GM11168 (cell line): ENCODE data around the gene KCNIP4.

ENCODE experiments used
- in situ Hi-C: fragments of 300-500 bp; cut with MboI; formaldehyde crosslinking; loops from one replicate; pipeline ENCODE4 v1.12.0; 2022; ENCODE audit warnings: low sequenced_read_pairs; ENCODE audit not compliant: unreplicated experiment

The KCNIP4 gene

GRCh38 chr4:21290562-21290961 is 658.0 kb downstream of the KCNIP4 start:
- in situ Hi-C loops, result no loop called here

DNA sequence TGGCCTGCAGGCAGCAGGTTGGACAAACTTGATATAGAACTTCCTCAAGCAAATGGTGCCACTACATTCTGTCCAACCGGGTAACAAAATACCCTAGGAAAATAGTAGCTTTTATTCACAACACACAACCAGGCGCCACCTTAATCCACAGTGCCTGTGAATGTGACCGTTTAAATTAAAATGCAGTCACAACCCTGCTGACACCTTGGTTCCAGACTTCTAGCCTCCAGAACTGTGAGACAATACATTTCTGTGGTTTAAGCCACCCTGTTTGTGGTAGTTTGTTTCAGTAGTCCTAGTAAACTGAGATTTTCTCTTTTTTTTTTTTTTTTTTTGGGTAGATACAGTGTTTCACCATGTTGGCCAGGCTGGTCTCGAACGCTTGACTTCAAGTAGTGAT is 672.5 kb downstream of the KCNIP4 start:
- in situ Hi-C loops, result no loop called here

DNA sequence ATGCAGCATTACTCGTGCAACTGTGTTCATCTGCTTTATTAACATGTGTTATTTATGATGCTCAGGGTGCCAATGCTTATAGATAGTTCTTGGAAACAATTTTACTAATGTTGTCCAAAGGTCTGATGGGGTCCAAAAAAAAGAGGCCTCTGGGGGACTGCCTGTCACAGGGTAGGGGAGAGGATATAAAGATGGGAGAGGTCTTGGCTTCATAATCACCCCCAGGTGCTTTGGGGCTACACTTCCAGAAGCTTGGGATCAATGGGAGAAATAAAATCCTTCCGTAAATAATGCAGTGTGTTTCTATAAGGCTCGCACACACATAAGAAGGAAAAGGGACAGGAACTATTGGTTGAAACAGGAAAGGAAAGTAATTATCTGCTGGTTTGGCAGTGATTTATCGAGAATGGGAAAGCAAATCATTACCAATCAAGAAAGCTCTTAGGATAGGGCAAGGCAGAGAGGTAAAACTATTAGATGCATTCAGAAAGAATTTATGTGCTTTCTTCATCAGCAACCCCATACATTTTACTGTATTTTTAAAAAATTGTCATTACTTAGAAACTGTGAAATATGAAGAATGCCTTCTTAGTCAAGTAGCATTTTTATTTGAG is 677.0 kb downstream of the KCNIP4 start:
- in situ Hi-C loops, result no loop called here

GRCh38 chr4:21248331-21248730 is 700.2 kb downstream of the KCNIP4 start:
- in situ Hi-C loops, result no loop called here

DNA sequence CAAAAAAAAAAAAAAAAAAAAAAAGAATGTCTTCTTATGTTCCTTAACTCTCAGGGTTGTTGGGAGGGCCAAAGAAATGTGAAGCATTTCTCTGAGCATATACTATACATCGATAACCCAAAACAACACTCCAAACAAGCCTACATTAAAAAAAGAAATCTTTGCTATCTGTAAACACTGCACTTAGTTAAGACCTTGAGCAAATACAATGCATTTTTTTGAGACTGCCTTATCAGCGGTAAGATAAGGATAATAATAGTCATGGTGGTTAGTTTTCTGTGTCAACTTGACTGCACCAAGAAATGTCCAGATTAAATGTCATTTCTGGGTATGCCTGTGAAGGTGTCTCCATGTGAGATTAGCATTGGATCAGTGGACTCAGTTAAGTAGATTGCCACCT is 706.4 kb downstream of the KCNIP4 start:
- in situ Hi-C loops, result no loop called here

DNA sequence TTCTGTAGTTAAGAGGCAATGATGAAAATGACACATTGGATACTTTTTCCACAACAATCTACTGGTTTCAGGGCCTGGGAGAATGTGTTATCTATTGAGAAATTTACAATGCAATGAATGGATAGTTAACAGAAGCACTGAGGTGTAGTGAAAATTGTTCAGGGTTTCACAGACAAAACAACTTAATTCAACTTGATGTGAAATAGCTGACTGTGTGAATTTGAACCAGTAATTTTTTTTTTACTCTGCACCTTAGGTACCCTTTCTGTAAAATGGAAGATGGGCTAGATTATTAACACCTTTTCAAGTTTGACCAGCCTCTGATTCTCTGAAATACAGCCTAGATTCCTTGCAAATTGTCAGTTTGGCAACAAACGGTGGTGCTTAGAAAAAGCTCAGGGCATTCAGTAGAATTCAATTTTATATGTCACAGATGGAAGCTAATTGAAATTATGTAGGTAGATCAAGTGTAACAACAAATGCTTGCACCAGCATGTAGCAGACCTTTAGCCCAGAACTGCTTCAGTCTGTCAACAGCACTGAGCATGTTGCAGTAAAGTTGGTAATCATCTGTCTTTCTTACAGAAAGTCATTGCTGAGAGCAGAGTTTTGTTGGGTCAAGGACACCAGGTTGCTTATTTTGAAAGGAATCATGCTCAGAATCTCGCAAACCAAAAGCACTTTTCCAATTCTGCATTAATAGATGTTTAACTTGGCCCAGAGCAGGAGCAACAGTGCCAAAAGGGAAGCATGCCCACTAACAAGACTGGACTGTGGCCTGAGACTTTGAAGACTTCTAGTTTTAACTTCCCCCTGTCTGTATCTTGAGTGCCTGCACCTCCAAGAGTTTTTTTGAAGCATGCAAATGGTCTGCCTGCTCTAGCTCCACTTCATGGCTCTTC is 721.7 kb downstream of the KCNIP4 start:
- in situ Hi-C loops, result no loop called here

GRCh38 chr4:21211846-21212245 is 736.7 kb downstream of the KCNIP4 start:
- in situ Hi-C loops, result no loop called here

DNA sequence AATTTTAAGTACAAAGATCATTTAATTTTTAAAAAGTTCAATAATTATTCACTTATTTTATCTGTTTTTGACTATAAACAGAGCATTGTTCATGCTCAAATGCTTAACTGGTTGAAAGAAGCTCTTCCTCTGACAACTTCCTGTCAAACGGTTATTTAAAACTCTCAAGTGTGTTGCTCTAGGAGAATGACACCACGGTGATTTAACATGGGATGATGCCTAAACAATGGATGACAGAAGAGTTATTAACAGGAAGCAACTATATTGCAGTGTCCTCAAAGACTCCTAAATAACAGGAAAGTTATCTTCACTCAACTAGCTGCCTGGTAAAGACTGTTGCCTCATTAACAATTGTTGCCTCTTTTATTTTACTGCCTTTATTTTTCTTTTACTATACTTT is 738.7 kb downstream of the KCNIP4 start:
- in situ Hi-C loops, result no loop called here

DNA sequence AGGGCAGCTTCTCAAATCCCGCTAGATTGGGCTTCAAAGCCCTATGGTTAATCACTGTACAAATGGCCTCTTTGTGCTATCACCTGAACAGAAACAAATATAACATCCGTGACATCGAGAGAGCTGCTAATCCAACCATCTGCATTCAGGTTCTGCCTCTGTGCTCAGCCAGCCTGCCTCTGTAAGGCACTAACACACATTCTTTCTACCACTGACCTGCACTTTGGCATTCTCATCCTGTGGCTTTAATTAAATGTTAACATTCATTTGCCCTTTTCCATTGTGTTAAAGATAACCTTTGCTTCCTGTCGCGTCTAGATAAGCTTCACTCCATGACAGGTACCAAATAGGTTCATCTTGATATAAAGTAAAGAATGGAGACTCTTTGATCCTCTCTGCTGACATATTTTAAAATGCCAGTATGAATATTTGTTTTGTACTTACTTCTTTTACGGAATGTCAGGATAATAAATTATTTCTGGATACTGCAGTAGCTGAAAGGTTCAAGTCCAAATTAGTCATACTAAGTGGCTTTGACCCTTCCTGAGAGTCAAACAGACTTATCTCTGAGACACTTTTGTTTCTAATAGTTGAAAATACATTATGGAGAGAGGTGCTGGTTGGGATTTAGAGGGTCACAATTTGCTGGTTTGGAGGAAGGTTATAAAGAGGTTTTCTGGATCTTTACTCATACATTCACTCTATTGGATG is 742.6 kb downstream of the KCNIP4 start:
- in situ Hi-C loops, result no loop called here

- in situ Hi-C loops, result no loop called here
Measured at GRCh38 chr4:21203416-21203815, 745.2 kb downstream of the KCNIP4 start.

GRCh38 chr4:21202959-21203358 is 745.6 kb downstream of the KCNIP4 start:
- in situ Hi-C loops, result no loop called here

DNA sequence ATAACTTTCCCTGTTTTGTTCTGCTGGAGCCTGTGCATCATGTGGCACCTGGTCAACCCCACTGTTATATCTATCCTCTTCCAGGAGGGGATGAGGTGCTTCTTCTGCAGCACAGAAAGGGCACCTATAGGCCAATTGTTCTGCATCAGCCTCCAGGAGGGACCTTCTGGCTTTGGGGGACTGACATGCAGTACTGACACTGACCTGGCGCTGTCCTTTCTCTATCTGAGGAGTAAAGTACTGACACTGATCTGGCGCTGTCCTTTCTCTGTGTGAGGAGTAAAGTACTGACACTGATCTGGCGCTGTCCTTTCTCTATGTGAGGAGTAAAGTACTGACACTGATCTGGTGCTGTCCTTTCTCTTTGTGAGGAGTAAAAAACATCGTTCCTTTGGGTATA is 749.9 kb downstream of the KCNIP4 start:
- in situ Hi-C loops, result no loop called here

DNA sequence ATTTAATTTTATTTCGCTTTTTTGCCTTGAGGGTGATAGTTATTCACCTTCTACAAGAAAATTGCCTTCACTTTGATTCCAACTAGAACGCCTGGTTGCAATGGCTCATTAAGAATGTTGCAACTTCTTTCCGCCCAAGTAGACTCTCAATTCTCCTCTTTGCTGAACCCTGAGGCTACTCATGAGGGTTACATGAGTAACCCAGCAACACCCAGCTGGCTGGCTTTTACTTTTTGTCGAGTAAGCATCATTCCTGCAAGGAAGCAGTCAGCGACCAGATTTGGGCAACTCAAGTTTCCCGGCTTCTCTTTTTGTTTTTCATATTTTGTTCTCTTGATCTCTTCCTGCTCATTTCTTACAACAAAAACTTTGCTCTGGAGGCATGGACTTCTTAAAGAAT is 752.9 kb downstream of the KCNIP4 start:
- in situ Hi-C loops, result no loop called here

DNA sequence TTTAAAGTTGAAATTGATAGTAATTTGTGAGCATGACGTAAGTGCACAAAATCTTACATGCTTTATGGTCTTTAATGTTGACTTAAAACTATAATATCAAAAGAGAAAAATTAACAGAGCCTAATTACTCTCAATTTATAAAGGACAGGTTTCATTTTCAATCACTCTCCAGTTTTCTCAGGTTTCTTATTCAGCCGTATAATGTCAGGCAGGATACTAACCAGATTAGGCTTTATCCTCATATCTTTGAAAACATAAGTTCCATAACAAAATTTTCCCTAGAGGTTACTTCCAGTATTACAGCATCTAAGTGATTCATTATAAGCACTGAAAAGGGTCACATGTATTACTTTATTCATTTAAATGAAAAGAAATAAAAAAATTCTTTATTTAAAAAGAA is 756.2 kb downstream of the KCNIP4 start:
- in situ Hi-C loops, result no loop called here

GRCh38 chr4:21191317-21191716 is 757.3 kb downstream of the KCNIP4 start:
- in situ Hi-C loops, result no loop called here

DNA sequence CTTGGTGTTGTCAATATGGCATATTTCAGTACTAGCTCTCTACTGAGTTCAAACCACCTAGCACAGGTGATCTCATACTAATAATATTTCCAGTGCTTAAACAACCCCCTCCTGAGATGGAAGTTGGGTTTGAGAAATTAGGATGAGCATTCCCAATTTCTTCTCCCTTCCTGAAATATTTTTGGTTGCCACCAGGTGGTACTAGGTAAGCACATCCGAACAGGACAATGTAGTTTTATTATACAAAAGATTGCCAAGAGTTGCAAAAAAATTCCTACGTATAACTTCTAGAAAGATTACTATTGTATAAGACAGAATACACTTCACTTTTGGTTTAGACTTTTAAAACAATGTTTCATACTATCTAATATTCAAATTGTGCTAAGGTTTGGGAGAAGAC is 763.8 kb downstream of the KCNIP4 start:
- in situ Hi-C loops, result no loop called here

DNA sequence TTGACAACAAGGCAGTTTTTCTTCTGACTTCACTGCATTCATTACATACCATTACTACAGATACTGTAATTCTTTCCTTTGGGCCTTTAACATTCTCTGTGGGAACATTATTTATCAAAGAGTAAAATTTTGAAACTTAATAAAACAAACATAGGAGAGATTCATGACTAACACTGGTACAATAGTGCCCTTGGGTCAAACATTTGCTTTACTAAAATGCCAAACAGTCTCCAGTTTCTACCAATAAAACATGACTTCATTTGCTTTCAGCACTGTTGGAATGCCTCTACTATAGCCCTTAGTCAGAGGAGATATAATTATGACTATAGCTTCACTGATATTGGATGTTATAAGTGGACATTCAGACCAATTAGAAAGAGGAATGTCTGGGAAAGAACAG is 766.9 kb downstream of the KCNIP4 start:
- in situ Hi-C loops, result no loop called here

DNA sequence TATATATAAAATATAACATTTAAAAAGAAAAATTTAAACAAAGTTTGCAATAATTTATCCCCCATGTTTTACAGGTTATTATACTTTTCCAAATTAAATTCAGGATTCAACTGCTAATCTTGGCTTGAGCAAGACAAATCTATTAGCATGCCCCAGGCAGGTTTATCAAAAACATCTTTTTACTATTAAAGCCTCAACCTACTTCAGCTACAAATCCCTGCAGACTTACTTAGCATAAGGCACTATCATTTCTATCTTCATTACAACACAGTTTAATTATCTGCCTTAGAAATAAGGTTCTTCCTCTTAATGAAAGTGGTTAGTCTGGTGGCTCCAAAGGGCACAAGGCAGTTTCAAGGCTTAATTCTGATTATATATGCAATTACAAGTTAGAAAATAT is 770.7 kb downstream of the KCNIP4 start:
- in situ Hi-C loops, result no loop called here

DNA sequence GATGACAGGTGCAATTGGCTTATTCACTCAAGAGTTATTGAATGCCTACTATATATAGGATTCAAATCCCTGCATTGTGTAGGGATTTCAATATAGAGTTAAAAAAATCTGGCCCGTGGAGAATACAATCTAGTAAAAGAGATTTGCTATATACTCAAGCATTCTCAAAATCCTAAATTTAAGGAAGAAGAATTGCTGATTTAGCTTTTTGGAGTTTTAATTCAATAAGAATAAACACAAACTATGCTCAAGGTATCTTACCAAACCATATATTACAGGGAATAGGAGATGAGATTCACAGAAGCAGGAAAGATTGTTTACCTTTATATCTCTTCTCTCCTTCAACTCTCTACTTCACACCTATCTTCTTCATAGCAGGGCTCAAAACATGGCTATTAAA is 771.5 kb downstream of the KCNIP4 start:
- in situ Hi-C loops, result no loop called here

DNA sequence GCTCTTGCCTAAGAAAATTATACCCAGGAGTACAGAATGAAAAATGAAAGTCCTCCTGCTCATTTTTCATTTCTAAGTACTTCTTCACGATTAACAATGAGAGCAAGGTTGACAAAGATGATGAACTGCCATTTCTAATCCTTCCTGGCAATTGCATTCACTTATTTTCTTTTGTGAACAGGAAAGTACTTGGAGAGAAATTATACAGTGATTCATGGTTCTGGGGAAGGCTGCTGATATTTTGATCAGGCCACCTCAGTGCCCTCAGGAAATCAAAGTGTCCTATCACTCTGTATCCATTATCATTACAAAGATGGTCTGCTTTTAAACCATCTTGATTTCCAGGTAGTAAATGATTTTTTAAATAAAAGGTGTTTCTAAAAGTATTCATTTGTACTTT is 780.9 kb downstream of the KCNIP4 start:
- in situ Hi-C loops, result no loop called here

DNA sequence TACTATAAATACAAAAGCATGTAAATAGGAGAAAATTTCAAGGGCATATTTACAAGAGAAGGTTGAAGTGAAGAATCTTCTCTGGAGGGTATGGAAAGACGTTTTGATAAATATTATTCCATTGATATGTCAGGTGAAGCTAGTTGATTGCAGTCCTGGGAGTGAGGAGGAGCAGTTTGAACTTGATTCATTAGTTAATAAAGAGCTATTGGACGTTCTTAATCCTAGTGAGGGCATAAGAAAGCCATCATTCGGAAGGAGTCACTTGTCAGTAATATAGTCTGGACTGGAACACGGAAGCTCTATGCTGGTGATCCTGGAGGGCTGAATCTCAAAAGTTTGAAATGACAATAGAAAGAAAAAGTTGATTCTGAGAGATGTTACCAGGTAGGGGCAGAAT is 793.2 kb downstream of the KCNIP4 start:
- in situ Hi-C loops, result no loop called here
